GM21576 (cell line): Measurements from ENCODE around the gene CNOT8.
"Not testable (repeated sequence)": the region's sequence is repeated elsewhere in the genome, so short reads cannot be mapped to it uniquely, and the experiment has no call there.

Experiments used
- ATAC-seq: cut with Tn5 transposase; IDR thresholded peaks from one replicate; pipeline ENCODE4 v1.9.1; 2021; ENCODE audit warnings: mild to moderate bottlenecking, moderate library complexity; ENCODE audit not compliant: unreplicated experiment

The CNOT8 gene

DNA sequence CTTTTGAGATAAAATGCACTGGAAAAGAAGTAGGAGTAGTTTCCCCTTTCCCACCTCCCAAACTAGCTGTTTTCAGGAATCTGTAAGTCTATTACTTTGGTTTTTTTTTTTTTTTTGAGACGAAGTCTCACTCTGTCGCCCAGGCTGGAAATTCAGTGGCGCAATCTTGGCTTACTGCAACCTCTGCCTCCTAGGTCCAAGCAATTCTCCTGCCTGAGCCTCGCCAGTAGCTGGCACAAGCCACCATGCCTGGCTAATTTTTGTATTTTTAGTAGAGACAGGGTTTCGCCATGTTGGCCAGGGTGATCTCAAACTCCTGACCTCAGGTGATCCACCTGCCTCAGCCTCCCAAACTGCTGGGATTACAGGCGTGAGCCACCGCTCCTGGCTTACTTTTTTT is 47.2 kb downstream of the CNOT8 start:
- ATAC-seq: not testable (repeated sequence)

DNA sequence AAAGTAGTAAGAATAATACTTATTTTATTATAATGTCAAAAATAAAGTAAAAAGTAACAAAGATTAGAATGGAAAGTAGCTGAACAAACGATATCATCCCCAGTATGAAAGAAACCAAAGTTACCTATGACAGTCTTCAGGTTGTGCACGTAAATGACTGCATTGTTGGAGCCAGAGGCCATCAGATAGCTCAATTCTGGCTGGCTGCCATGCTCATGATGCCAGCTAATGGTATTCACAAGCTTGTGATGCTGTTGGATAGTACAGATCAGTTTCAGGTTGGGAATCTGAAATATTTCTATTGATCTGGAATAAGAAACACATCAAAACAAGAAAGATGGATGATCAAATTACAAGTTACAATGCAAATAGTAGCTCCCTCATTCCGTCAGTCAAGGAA is 58.4 kb downstream of the CNOT8 start:
- ATAC-seq: no peak

GRCh38 chr5:154917757-154918156 is 59.3 kb downstream of the CNOT8 start:
- no peak for ATAC-seq

GRCh38 chr5:154923441-154924430 is 65.3 kb downstream of the CNOT8 start:
- no peak for ATAC-seq
